GM18526 (cell line): ENCODE data around the gene EVI5.

ENCODE experiments used
- POLR2A ChIP-seq: IDR thresholded peaks from 3 replicates; pipeline ENCODE4 v1.6.1; 2011; ENCODE audit not compliant: insufficient read length; ENCODE audit errors: extremely low read depth

EVI5 gene

DNA sequence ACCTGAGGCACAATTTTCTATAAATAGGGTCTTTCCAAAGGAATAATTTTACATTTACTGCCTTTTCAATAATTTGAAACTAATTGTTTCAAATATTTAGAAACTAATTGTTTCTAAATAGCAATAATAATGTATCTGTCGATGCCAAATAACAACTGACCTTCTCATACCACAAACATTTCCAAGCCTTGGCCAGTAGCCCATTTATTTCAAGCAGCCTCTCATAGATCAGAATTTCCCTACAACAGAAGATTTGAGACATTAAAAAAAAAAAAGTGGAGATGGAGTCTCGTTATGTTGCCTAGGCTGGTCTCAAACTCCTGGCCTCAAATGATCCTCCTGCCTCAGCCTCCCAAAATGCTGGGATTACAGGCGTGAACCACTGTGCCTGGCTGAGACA lies 296.1 kb downstream of the EVI5 start:
- TF ChIP-seq POLR2A: no peak

DNA sequence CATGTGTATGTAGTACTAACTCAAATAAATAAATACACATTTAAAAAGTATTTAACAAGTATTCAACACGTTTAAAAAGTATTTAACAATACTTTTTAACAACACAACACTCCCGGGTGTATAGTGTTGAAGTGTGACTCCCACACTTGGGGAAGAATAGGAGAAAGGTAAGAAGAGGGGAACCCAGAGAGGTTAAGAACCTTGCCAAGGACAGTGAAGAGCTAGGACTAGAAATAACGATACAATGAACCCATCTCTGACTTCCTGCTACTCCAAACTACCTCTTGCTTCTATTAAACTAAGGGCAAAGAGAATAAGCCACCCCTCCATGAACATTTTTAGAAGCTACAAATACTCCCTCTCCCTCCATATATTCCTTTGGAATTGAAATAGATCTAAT lies 296.5 kb downstream of the EVI5 start:
- no peak for TF ChIP-seq POLR2A

DNA sequence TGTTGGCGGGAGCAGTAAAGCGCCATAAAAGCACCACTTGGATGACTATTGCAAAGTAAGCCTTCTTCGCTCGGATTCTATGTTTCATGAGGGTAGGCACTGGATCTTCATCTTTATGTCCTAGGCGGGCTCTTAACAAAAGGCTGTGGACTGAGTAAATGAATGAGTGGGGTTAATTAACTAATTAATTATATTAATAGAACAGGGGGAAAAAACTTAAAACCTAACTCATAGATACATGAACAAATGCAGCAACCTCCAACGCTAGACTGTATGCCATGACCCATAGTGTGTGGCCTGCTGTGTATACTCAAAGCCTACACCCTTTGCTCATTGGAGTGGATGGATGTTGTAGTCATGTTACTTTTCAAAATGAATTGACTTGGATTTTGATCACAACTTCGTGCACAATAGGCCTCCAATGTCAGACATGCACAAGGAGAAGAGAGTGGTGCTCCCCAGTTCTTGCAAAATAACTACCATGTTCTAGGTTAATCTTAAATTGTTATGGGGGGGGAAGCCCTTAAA lies 297.8 kb downstream of the EVI5 start:
- TF ChIP-seq POLR2A: no peak

DNA sequence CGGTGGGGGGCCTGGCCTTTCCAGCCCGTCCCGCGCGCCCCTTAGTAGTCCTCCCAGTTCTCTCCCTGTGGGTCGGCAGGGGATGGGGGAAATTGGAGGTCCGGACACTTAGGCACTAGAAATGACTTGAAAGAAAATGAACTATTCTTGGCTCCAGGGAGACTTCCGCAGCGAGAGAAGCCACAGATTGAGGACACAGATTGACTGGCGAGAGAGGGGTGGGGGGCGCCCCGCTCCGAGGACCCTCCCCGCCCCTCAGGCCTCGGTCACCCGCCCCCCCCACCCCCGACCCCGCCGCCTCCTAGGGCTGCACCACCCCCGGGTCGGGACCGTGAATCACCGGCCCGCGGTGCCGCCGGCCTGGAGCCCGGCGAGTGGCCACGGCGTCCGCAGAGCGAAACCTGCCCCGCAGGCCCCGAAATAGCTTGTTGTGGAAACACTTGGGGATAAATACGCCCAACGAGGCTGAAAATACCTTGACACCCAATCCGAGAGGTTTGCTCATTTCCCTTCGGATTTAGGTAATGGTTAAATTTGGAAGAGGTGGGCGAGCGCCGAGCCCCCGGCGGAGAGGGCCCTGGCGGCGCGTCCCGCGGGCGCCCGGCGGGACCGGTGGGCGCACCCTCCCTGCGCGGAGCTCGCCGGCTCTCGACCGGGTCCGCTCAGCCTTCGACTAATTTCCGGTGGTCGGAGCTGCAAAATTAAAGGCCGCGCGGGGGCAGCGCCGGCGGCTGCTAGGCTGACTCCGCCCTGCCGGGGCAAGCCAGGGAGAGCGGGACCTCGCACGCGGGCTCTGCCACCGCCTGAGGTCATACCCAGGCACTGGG lies 298.4 kb downstream of the EVI5 start, which contains the start of gene GFI1:
TSS of gene GFI1 (minus strand) at position 675 of the 827 bp plus-strand sequence. CDS start 3,438 bp downstream, outside the sequence.
- peak; percentile 53 for TF ChIP-seq POLR2A

DNA sequence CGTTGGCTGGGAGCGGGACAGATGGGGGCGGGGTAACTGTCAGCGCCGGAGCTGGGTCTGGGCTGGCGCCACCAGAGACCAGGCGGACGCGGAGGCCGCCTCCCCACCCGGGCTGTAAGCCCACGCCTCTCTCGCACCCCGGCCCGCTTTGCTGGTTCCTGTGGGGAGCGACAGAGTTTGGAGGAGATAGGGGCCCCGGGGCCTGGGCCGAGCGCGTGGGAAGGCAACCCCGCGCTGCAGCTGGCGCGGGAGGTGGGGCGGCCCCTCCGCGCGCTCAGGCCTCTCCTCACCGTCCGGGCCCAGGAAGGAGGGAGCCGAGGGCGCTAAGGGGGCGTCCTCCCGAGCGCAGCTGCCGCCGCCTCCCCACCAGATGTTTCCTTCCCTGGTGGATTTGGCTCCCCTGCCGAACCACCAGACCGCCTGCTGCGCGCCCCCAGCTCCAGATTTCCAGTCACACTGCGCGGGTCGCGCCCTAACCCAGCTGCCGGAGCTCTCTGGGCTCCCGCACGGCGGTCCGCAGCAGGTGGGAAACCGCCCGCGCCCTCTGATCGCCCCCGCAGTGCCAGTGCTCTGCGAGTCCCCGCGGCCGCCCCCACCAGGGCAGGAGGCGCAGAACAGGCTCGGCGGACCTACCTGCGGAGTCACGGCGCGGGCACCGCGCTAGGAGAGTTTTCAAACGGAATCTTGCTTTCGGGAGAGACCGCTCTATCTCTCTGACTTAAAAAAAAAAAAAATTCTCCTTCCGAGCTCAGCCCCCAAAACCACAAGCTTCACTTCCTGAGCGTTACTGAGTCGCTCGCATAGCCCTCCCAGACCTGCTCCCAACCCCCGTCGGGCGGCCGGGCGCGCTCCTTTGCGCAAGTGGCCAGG lies 299.3 kb downstream of the EVI5 start:
- peak; percentile 40 for TF ChIP-seq POLR2A

DNA sequence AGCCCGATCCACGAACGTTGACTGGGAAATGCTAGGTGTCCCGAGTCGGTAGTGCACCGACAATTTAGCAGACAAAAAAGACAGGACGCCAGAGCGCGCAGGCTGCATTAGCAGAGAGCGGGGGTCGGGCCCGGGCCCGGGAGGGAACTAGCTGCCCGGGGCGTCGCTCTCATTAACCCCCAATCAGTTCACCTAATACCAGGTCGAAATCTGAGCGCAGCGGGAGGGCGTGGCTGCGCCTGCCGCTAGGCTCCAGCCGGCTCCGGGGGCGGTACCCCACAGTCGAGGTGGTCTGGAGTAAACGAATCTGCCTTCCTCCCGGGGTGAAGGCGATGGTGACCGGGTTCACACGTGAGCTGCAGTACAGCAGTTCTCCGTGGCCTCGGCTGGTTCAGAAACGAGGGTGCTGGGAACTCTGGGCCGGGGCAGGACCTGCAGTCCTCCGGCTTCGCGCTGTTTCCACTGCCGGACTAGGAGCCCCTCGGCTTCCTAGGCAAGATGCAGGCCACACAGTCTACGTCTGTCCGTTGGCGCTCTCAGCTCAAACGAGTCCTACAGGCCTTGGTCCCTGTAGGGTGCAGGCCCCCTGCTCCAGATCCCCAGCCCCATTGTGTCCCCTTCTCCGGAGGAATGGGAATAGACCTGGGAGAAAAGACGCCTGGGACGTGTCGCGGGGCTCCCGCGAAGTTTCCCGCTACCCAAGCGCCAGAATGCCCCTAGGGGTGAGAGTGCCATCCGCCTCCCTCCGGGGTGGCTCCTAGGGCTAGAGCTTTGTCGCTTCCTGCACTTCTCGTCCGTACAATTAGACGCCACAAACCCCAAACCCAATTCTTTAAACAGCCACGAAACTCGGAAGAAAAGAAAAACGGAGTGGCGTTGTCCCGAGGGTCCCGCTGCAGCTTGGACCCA lies 300.2 kb downstream of the EVI5 start:
- peak; percentile 47 for TF ChIP-seq POLR2A

DNA sequence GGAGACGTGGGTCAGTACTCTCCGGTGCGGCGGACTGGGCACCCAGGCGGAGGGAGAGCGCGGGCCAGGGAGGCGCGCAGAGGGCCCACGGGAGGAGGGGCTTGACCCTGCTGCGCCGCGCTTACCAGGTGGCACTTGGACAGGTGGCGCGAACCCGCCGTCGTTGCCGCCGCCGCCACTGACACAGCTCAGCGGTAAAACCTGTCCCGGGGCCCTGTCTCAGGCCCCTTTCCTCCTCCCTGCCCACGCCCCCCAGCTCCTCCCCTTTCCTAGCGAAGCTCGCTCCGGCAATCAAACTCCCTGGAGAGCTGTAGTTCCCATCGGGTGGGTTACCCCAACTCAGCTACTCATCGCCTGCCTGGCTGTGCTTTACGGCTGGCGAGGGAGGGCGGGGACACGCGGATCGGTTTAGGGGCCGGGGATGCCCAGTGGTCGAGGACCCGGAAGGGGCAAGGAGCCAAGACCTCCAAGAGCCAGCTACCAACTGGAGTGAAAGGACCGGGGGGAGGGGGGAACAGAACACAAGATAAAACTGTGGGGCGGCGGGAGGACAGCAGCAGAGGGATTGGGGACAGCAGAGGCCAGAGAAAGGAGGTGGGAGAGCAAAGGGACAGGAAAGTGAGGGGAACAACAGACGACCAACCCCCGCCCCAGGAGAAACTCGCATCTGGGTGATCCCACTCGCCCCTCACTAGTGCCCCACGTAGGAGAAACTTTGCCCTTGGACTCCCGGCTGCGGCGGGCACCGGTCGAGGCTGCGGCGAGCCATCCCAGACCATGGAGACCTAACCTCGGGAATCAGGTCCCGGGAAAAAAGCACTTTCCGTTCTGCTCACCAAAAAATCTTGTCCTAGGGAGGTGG lies 301.1 kb downstream of the EVI5 start:
- peak; percentile 53 for TF ChIP-seq POLR2A

DNA sequence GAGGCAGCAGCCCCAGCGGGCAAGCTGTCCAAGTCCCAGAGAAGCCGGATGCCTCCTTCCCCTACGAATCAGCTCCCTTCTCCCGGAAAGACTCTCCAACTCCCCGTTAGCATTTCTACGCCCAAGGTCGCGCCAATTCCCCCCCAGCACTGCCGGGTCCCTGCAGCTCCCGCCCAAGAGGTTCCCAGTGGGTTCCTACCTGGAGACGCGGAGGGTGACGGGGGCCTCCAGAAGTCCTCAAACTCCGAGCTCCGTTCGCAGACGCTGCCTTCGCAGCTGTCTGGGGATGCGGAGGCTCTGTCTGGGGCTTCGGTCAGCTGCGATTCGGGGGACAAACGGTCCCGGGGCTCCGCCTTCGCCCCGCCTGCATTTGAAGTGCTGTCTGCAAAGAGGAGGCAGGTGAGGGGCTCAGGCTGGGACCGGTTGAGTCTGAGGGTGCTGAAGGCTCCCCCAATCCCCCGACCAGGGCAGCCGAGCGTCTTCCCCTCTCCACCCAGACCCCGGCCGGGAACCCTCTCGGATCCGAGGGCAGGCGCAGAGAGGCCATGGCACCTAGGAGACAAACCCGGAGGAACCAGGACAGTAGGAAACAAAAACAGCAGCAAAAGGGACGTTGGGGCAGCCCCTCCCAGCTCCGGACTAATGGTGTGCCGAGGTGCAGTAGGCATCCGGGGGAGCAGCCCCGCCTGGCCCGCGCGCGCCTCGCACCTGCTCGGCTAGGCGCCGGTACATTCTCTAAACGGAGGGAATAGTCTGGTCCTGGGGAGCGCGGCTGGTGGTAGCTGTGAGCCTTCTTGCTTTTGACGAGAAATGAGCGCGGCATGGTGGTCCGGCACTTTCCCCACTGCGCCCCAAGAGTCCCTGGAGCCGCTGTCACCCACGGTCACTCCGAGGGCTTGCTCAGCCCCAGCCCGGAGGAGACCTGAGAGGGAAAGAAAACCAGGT lies 302.0 kb downstream of the EVI5 start:
- TF ChIP-seq POLR2A: no peak

DNA sequence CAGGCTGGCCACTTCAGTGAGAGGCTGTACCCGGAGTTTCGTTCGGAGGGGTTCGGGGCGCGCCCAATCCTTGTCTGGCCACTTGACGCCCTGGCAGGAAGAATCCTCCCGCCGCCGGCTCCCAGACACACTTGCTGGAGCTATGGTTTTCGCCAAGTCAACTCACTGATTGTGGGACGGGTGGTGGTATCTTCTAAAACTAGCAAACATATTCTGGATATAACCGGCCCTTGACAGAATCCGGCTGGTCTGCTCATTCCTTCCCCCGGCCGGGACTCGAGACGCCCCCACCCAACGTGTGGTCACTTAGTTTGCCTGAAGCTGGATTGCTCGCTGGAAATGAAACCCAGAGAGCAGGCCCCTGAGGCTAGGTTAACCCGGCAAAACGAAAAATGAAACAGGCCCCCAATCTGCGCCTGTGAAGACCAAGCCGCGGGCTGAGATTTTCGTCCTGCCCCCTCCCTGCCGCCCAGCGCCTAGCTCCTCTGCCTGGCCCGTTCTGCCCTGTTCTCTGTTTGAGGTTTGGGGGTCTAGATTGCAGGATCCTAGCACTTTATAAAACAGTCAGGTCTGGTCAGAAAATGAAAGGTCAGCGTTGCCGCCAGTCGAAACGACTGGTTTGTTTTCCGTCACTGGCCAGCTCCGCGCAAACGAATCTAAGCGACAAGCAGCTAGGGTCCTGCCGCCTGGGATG lies 302.8 kb downstream of the EVI5 start:
- TF ChIP-seq POLR2A: no peak

DNA sequence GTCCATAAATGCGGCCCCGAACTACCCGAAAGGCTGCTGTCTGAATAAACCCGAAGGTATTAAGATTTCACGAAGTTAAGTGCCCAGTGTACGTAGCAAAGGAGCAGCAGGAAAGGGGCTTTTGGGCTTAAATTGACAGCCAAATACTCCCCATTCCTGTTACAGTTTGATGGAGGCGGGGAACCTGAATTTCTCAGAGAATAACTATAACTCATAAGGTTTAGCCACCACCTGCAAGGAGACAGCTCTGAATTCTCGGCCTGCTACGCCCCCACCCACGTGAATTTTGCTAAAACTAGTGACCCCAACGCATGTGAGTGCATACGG lies 303.3 kb downstream of the EVI5 start:
- no peak for TF ChIP-seq POLR2A

DNA sequence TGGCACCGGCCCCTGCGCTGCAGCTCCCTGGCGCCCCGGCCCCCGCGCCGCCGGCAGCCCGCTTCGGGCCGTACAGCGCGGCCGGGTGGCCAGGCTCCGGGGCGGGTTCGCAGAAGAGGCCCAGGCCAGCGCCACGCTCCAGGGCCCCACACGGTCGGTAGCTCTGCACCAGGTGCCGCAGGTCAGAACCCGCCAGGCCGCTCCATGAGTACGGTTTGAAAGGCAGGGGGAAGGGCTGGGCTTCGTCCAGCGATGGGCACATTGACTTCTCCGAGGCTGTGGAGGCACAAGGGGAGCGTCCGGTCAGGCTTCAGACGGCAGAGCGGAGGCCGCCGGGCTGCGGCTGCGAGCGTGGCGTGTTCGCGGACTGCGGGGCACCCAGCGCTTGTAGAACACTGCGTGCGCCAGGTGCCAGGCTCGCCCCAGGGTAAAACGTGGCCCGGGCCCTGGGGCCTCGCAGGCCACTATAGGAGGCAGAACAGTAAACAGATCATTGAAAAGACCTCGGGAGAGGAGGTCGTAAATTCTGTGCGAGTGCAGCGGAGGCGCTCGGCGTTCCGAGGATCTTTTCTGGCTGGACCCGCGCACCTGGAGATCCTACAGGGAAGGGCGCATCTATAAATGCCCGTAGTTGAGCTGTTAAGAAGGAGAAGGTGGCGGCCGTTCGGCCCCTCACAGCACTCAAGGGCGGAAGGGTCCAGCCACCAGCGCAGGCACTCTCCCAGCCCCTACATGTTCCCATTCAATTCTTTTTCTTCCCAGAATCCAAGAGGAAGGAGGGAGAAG lies 303.9 kb downstream of the EVI5 start:
- TF ChIP-seq POLR2A: no peak
